GM23248 (cell line): ENCODE data around the gene ARHGAP26.
"Not testable (repeated sequence)": the region's sequence is repeated elsewhere in the genome, so short reads cannot be mapped to it uniquely, and the experiment has no call there.

Experiments
- EZH2 ChIP-seq: fragments of 200-600 bp; sonication (generic); IDR thresholded peaks from 2 replicates; pipeline ENCODE4 v1.6.1; 2018; ENCODE audit warnings: antibody characterized with exemption, mild to moderate bottlenecking; ENCODE audit not compliant: insufficient read depth, poor library complexity, severe bottlenecking
- EZH2phosphoT487 ChIP-seq: fragments of 200-600 bp; sonication (generic); IDR thresholded peaks from 2 replicates; pipeline ENCODE4 v1.6.1; 2018; ENCODE audit warnings: antibody characterized with exemption, moderate library complexity, mild to moderate bottlenecking, low read depth; ENCODE audit not compliant: insufficient read depth

DNA sequence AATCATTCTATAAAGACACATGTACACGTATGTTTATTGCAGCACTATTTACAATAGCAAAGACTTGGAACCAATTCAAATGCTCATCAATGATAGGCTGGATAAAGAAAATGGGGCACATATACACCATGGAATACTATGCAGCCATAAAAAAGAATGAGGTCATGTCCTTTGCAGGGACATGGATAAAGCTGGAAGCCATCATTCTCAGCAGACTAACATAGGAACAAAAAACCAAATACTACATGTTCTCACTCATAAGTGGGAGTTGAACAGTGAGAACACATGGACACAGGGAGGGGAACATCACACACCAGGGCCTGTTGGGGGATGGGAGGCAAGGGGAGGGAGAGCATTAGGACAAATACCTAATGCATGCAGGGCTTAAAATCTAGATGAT, 230.4 kb downstream of the ARHGAP26 start:
- not testable (repeated sequence) for TF ChIP-seq EZH2, EZH2phosphoT487
